ENCODE measurements around the gene DLG2. TPM values are rescaled to one million over a fixed set of nuclear protein-coding genes. Genes with fewer than 3 reads are reported as not detected.
"Not testable (repeated sequence)": the region's sequence is repeated elsewhere in the genome, so short reads cannot be mapped to it uniquely, and the experiment has no call there.

The DLG2 gene
- total RNA-seq, 1 experiment from 2014 or later = 2.3 TPM

- no peak for DNase-seq (ENCODE audit: low read depth)
These were observed 512.4 kb downstream of the DLG2 start for GRCh38 chr11:85114786-85115185.

DNA sequence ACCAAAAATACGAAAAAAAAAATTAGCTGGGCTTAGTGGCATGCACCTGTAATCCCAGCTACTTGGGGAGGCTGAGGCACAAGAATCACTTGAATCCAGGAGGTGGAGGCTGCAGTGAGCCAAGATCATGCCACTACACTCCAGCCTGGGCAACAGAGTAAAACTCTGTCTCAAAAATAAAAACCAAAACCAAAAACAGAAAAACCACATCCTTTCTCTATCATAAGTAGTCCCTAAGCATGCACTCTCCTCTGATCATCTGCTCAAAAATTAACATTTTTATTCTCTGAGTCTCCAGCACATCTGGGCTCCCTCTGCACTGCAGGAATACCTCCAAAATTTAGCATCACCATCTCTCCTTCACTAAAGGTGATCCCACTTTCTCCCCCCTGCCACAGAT is 516.9 kb downstream of the DLG2 start:
- DNase-seq (ENCODE audit: low read depth) = not testable (repeated sequence)

DNA sequence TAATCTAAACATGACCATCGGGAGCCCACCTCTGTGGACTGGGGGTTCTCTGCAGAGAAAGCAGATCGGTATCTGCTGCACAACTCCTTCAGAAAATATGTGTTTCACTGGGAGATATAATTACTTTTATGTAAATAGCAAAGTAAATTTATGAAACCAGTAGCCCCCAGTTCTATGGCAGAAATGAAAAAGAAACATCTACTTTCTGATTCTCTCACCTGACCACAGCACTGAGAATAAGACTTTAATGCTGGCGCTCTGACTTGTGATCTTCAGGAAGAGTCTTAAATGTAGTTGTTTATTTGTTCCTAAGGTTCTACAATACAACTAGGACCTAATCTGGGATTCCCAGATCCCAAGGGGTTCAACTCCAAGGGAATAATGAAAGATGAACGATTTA is 518.0 kb downstream of the DLG2 start:
- DNase-seq (ENCODE audit: low read depth) = no peak

- no peak for DNase-seq (ENCODE audit: low read depth)
These were observed 521.3 kb downstream of the DLG2 start for GRCh38 chr11:85105868-85106267.

- DNase-seq (ENCODE audit: low read depth) = no peak
These were observed 527.6 kb downstream of the DLG2 start for GRCh38 chr11:85099522-85099921.

DNA sequence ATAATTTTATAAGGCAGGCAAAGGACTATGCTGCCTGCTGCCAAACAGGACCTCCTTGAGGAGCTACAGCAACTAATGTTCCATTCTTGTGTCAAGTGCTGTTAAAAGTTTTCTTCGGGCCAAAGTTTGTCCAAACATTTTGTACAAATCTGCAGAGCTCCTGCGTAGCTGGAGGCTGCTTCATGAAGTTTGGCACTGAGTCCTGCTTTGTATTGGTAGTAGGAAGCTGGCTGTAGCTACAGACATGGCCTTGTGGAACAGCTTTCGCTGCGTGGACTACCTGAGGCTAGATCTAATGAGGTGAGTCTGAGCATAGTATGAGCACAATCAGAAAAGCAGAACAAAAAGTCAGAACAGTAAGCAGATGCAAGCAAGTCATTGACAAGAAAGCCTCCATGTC is 528.1 kb downstream of the DLG2 start:
- DNase-seq (ENCODE audit: low read depth) = no peak

DNA sequence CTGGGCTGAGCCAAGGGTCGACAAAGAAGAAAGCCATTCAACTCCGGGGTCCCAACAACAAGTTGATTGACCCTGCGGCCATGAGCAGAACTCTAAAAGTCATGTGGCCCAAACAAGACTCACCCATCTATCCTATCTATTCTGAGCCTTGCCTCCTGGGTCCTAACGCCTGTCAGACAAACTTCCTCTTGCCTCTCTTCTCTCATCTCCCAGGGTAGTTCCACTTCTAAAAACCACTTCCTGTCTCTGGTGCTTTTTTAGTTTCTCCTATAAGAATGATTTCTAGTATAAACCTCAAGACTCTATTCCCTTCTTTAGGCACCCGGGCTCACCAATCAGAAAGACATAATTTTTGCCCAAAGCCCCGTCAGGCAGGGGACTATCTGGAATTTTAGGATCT is 530.2 kb downstream of the DLG2 start:
- DNase-seq (ENCODE audit: low read depth) = no peak

DNA sequence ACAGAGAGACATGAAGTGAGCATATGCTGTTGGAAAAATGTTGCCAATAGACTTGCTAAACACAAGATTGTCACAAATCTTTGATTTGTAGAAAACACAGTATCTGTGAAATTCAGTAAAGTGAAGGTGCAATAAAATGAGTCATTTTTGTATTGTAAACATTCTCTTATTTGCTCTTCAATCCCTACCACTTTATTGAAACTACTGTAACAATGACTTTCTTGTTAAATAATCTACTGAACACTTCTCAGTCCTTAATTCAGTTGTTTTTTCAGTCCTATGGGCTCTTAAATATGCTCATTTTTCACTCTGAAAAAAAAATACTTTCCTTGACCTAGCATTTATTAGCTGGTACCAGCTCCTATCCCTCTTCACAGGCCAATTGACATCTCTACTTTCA is 531.9 kb downstream of the DLG2 start:
- DNase-seq (ENCODE audit: low read depth) = no peak

DNA sequence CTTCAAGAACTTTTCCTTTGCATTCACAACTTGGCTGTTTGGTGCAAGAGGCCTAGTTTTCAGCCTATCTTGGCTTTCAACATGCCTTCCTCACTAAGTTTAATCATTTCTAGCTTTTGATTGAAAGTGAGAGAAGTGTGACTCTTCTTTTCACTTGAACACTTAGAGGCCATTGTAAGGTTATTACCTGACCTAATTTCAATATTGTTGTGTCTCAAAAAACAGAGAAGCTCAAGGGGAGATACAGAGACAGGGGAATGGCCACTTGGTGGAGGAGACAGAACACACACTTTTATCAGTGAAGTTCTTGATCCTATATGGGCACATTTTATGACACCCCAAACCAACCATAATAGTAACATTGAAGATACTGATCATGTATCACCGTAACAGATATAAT is 532.3 kb downstream of the DLG2 start:
- no peak for DNase-seq (ENCODE audit: low read depth)

DNA sequence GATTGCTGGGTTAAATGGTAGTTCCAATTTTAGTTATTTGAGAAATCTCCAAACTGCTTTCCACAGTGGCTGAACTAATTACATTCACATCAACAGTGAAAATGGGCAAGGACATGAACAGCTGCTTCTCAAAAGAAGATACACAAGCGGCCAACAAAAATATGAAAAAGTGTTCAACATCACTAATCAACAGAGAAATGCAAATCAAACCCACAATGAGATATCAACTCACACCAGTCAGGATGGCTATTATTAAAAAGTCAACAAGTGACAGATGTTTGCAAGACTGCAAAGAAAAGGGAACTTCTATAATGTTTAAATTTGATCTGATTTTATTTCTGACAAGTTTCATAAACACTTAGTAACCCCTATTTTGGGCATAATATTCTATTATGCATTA is 537.5 kb downstream of the DLG2 start:
- no peak for DNase-seq (ENCODE audit: low read depth)

GRCh38 chr11:85088286-85088685 is 538.9 kb downstream of the DLG2 start:
- DNase-seq (ENCODE audit: low read depth) = no peak

- no peak for DNase-seq (ENCODE audit: low read depth)
These were observed 540.5 kb downstream of the DLG2 start for GRCh38 chr11:85086504-85087284.

- DNase-seq (ENCODE audit: low read depth) = no peak
These were observed 550.4 kb downstream of the DLG2 start for GRCh38 chr11:85076535-85077330.

- no peak for DNase-seq (ENCODE audit: low read depth)
These were observed 564.5 kb downstream of the DLG2 start for GRCh38 chr11:85062659-85063058.

- no peak for DNase-seq (ENCODE audit: low read depth)
These were observed 574.5 kb downstream of the DLG2 start for GRCh38 chr11:85052636-85053035.

DNA sequence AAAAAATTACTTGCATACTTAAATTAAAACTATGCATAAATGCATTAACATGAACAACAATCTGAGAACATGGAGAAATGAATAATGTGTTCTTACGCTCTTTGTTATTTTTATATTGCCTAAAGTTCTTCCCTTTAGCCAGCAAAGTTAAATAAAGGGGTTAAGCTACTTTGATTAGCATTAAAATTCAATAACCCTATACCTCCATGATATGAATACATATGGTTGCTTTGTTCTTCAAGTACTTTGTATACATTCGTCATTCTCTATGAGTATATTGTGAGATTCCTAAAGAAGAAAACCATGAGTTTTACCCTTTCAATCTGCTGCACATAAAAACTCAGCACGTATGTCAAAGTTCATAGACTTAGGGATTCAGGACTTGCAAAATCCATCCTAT is 578.3 kb downstream of the DLG2 start:
- no peak for DNase-seq (ENCODE audit: low read depth)

DNA sequence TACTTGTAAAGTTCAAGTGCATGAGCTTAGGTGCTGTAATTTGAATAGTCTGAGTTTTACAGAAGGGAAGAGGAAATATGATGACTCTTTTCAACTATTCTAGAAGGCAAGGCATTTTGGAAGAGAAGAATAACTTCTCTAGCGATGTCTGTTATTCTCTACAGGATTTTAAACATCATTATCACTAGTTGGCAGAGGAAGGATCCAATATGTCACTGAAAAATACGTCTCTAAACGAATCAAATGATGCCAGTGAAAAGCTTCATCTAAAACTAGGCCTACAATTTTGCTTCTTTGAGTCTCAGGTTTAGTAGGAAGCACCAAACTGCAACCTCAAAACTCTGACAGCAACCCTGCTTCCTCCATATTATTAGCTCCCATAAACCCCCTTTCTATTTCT is 581.4 kb downstream of the DLG2 start:
- no peak for DNase-seq (ENCODE audit: low read depth)

DNA sequence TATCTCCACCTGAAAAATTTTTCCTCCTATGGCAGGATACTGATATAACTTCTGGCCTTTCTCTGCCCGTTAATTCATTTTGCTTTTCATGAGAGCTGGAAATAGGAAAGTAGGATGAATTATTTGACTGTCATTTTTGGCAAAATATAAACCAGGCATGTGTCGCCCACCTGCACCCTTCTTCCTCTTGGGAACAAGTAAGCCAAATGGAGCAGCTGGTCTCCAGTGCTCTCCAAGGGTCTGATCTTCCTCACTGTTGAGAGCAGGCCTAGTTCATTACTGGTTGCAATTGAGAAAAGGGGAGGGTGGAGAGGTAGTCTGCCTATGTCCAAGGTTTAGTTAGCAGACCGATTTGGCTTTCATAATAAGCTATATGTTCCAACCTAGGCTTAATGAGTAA is 582.2 kb downstream of the DLG2 start:
- DNase-seq (ENCODE audit: low read depth) = no peak

DNA sequence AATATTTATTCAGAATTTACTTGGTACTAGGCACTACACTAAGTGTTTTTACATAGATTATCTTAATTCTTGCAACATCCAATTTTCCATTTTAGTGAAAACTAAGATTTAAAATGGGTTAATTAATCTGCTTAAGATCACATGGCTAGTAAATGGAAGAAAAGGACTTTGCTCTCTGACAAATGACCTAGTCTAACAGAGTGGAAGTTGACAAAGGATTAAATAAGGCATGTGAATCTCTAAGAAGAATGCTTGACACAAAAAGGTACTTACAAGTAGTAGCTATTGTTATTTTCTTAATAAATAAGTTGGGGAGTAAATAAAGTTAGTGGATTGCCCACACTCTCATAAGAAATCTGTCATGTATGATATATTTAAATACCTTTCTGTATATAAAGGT is 584.8 kb downstream of the DLG2 start:
- DNase-seq (ENCODE audit: low read depth) = no peak

DNA sequence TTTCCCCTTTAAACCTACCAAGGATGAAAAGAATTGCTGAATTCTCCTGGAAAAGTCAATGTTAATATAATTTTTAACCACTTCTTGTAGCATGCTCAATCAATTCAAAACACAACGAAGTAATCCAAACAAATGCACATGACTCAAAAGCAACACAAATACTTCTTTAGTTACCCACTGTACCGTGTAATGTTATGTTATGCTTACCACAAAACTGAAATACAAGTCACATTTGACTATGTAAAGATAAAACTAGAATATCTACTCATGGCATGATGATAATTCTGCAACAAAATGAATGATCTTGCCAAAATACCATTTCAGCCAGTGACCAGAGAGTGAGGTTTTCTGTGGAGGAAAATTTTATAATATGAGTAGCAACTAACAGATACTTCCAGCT is 587.0 kb downstream of the DLG2 start:
- no peak for DNase-seq (ENCODE audit: low read depth)

- DNase-seq (ENCODE audit: low read depth) = no peak
These were observed 597.2 kb downstream of the DLG2 start for GRCh38 chr11:85029964-85030363.

DNA sequence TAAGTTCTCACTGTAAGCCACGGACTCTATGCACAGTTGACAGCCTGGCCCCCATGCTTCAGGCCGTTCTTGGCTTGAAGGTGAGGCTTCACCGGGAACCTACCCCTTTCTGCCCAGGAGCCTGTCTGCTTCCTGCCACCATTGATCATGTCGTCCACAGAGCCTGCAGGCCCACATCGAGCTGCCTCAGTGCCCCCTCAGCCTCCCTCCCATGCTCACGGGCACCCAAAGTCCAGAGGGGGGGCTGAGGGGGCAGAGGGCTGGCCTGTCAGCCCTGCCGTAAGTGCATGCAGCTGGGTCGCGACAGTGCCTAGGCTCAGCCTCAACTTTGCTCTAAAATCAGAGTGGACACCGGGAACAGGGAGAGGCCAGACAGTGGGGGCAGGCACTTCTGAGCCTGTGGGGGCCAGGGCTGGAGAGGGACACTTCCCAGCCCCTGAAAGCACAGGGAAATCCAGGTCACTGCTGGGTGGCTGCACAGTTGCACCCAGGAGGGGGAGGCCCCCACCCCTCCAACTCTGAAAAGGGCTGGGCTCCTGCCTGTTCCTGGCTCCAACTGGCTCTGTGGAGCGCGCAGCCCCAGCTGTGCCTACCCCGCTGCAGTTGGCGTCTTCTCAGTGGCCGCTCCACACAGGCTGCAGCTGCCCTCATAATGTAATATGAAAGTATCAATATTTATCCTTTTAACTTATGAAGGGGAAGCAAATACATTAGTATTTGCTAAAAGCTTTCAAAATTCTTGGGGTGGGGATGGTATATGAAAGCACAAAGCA is 598.6 kb downstream of the DLG2 start:
- no peak for DNase-seq (ENCODE audit: low read depth)

DNA sequence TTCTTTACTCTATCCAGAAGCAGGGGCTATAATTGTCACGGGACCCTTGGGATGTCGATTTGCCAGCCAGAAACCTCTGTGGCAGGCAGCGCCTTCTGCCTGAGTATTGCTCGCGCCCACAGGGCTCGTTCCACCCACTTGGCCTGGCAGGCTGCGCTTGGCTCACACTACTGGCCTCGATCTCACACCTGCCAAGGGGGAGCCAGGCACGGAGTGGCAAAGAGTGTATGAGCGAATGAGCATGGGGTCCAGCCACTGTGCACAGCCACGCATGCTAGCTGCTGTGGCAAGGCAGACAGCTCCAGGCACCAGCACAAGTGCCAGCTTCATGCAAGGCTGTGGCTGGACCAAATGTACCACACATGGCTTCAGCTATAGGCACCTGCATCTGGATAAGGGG is 599.8 kb downstream of the DLG2 start:
- no peak for DNase-seq (ENCODE audit: low read depth)
